ENCODE data around the gene ASPM.

- no peak for TF ChIP-seq CTCF (IDR thresholded peaks at IDR 0.05)
- TF ChIP-seq EP300 (IDR thresholded peaks at IDR 0.05): no peak
- no peak for TF ChIP-seq POLR2AphosphoS5 (IDR thresholded peaks at IDR 0.05)
Observed at GRCh38 chr1:197170538-197170937, 24.1 kb upstream of the ASPM start.
